LHCN-M2 (cell line): ENCODE results near the gene ARL3. TPM values are rescaled to one million over a fixed set of nuclear protein-coding genes. Genes with fewer than 3 reads are reported as not detected.
"Not testable (repeated sequence)": the region's sequence is repeated elsewhere in the genome, so short reads cannot be mapped to it uniquely, and the experiment has no call there.

ENCODE experiments used
- DNase-seq: peaks from one replicate; pipeline ENCODE4 v3.0.0-alpha.2; 2012; ENCODE audit warnings: low read depth
- total RNA-seq: library from RNA; depleted of rRNA; stranded (reverse); fragments of >200 nt; gene quantifications from 2 replicates; pipeline ENCODE4 v1.2.3, GENCODE V29; 2014

ARL3 gene
- total RNA-seq, 1 experiment from 2014 or later: 10.3 TPM

GRCh38 chr10:102738692-102739121 lies 24.5 kb upstream of the ARL3 start:
- no peak for DNase-seq

- no peak for DNase-seq
Observed at GRCh38 chr10:102735065-102735562, 20.9 kb upstream of the ARL3 start.

- DNase-seq: no peak
Observed at GRCh38 chr10:102732661-102733060, 18.5 kb upstream of the ARL3 start.

GRCh38 chr10:102731222-102731800 lies 17.1 kb upstream of the ARL3 start:
- no peak for DNase-seq

- DNase-seq: peak; percentile 73
Observed at GRCh38 chr10:102729029-102730026, 15.1 kb upstream of the ARL3 start.

- no peak for DNase-seq
Observed at GRCh38 chr10:102727037-102727818, 13.0 kb upstream of the ARL3 start.

GRCh38 chr10:102726274-102726673 lies 12.1 kb upstream of the ARL3 start:
- peak; percentile 73 for DNase-seq

GRCh38 chr10:102723989-102724388 lies 9.8 kb upstream of the ARL3 start:
- DNase-seq: no peak

- no peak for DNase-seq
Observed at GRCh38 chr10:102721954-102722353, 7.8 kb upstream of the ARL3 start.

- no peak for DNase-seq
Observed at GRCh38 chr10:102720775-102721301, 6.6 kb upstream of the ARL3 start.

- DNase-seq: no peak
Observed at GRCh38 chr10:102720337-102720736, 6.1 kb upstream of the ARL3 start.

DNA sequence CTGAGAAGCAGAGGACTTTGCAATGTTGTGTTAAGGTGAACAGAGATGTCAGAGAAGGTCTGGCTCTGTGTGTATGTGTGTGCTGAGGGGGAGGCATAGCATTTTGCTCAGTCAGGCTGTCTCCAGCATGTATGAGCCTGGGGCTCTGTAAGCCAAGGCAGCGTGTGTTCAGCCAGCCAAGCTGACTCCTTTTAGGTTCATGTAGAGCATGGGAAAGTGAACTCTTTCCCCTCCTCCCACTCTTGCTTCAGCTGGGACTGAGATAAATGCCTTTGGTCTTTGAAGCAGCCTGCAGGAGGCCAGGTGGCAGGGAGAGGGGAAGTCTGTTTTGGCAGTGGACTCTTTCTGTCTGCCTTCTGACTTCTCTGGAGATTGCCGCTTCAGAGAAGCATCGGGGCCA lies 4.0 kb upstream of the ARL3 start:
- DNase-seq: no peak

- not testable (repeated sequence) for DNase-seq
Observed at GRCh38 chr10:102716900-102717565, 2.8 kb upstream of the ARL3 start.

DNA sequence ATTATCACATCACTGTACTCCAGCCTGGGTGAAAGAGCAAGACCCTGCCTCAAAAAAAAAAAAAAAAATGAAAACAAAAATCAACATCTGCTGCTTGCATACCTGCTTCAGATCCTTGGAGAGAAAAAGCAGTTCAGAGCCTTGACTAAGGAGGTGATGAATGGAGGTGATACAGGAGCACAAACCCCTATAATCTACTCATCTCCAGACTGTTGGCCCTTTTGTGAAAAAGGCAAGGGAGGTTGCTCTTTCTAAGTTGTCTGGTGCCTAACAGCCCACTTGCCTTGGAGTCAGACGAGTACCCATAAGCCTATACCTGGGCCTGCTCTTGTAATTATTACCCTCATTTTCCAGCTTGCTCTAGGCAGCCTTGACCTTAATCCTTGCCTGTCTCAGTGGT lies 1.7 kb upstream of the ARL3 start:
- DNase-seq: no peak

DNA sequence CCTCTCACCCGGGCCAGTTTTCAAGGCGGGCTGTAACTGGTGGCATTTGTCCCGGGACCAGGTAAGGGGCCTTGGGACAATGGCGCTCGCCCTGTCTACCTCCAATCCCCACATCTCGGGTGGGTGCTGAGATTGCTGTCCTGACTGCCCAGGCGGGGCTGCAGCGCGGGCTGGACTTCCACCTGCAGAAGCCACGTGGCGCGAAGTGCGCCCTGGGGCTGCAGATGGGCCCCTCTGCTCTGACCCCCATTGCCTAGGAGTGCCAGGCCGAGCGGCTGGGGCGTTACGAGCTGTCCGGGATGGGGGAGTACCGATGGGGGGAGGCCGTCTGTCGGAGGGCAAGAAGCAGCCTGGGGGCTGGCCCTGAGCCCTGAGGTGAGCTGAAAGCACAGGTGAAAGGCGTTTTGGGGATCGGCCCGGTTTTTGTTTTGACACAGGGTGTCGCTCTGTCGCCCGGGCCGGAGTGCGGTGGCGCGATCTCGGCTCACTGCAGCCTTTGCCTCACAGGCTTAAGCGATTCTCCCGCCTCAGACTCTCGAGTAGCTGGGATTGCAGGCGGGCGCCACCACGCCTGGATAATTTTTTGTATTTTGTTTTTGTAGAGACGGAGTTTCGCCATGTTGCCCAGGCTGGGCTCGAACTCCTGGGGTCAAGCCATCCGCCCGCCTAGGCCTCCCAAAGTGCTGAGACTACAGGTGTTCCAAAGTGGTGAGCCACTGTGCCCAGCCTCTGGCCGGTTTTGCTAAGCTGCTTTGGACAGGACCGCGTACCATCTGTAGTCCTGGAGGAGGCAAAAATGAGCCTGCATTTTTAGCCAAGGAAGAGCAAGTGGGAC lies 641 bp upstream of the ARL3 start, which contains the start of gene SFXN2:
TSS of gene SFXN2 (plus strand) at position 16 of the 835 bp plus-strand sequence. CDS start 12,001 bp downstream, outside the sequence.
- no peak for DNase-seq

- no peak for DNase-seq
Observed at GRCh38 chr10:102713539-102713813, 721 bp downstream of the ARL3 start.

GRCh38 chr10:102712843-102713538 lies 1.2 kb downstream of the ARL3 start:
- no peak for DNase-seq

DNA sequence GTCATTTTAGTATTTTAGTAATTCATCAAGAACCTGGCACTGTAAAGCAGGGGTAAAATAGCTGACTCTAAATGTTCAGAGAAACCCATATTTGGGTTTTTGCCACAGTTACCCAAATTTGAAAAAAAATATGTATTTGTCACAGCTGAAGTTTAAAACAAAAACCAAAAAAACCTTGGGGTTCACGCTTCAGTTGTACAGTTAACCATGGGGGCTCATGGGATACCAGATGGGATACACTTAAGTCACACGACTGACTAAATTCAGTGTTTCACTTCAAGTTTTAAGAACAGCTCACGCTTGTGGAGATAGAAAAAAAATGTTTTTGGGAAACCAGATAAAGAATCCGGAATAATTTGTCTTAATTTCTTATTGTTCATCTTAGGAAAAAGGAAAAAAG lies 2.1 kb downstream of the ARL3 start:
- DNase-seq: no peak

DNA sequence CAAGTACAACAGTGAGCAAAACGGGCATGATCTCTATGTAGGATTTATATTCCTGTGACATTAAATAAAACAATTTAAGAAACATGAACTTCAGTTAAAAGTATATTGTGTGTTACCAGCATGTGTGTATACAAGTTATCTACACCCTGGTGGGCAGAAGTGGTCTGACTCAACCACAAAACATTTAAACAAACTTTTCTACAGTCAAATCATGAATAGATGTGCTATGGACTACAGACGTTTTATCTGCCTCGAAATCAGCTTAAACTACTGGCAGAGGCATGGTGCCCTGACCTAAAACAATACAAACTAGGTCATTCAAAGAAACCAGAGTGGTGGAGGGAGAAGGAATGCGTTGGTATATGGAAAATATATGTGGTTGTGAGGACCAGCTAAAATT lies 3.6 kb downstream of the ARL3 start:
- DNase-seq: peak; percentile 62

DNA sequence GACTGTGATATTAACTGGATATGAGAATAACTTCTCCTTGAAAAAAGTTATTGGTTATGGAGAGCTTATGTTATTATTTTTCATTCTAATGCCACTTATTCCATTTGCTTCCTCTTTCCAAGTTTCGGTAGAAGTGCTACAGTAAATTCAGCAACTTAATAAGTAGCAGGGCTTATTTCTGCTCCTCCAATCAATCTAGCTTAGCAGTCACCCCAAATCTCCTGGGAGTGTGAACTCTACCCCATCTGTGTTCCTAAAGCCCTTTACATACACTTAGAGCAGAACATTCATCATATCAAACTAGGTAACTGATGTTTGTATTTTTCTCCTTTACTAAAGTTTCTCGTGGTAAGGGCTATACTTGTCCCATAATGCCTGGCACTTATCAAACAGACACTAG lies 8.7 kb downstream of the ARL3 start:
- no peak for DNase-seq
